Smooth muscle cell (in vitro differentiated cells): ENCODE results near the gene TRIM10. TPM values are rescaled to one million over a fixed set of nuclear protein-coding genes. Genes with fewer than 3 reads are reported as not detected.

Source experiments
- DNase-seq: peaks from one replicate; lab custom pipeline; 2025; ENCODE audit not compliant: unreplicated experiment; lab: John Stamatoyannopoulos, UW
- H2AFZ ChIP-seq: fragments of 200-600 bp; sonication (generic); 2 replicates; pipeline ENCODE4 v1.6.0; 2016; ENCODE audit warnings: antibody characterized with exemption, low read depth, mild to moderate bottlenecking
- H3F3A ChIP-seq: fragments of 200-600 bp; sonication (generic); 2 replicates; pipeline ENCODE4 v1.6.0; 2017; ENCODE audit warnings: antibody characterized with exemption, low read depth
- H3K27ac ChIP-seq: fragments of 200-600 bp; sonication (generic); 2 replicates; pipeline ENCODE4 v1.5.1; 2016; ENCODE audit warnings: low read depth, mild to moderate bottlenecking
- H3K27me3 ChIP-seq: fragments of 200-600 bp; sonication (generic); 2 replicates; pipeline ENCODE4 v1.6.1; 2016; ENCODE audit warnings: low read depth, mild to moderate bottlenecking
- H3K36me3 ChIP-seq: fragments of 200-600 bp; sonication (generic); 2 replicates; pipeline ENCODE4 v1.5.1; 2016; ENCODE audit warnings: low read depth
- H3K4me1 ChIP-seq: fragments of 200-600 bp; sonication (generic); 2 replicates; pipeline ENCODE4 v1.5.1; 2016; ENCODE audit warnings: low read depth
- H3K4me2 ChIP-seq: fragments of 200-600 bp; sonication (generic); 2 replicates; pipeline ENCODE4 v1.6.0; 2016; ENCODE audit warnings: mild to moderate bottlenecking
- H3K4me3 ChIP-seq: fragments of 200-600 bp; sonication (generic); 2 replicates; pipeline ENCODE4 v1.5.1; 2016; ENCODE audit warnings: mild to moderate bottlenecking
- H3K79me2 ChIP-seq: fragments of 200-600 bp; sonication (generic); 2 replicates; pipeline ENCODE4 v1.6.0; 2016; ENCODE audit warnings: low read depth, mild to moderate bottlenecking
- H3K9ac ChIP-seq: fragments of 200-600 bp; sonication (generic); 2 replicates; pipeline ENCODE4 v1.6.0; 2016; ENCODE audit warnings: low read depth
- H3K9me3 ChIP-seq: fragments of 200-600 bp; sonication (generic); replicated peaks from 2 replicates; pipeline ENCODE4 v1.5.1; 2016; ENCODE audit warnings: low read depth
- H4K20me1 ChIP-seq: fragments of 200-600 bp; sonication (generic); 2 replicates; pipeline ENCODE4 v1.6.0; 2016; ENCODE audit warnings: low read depth
- CTCF ChIP-seq: fragments of 200-600 bp; sonication (generic); IDR thresholded peaks from 2 replicates; pipeline ENCODE4 v1.5.1; 2017; ENCODE audit warnings: borderline replicate concordance, mild to moderate bottlenecking, antibody characterized with exemption; ENCODE audit not compliant: insufficient read depth, poor library complexity, severe bottlenecking
- WGBS: methylation state at CpG from one replicate; pipeline ENCODE4 v1.1.7; 2016; ENCODE audit warnings: low lambda C conversion rate; 5-methylcytosine and 5-hydroxymethylcytosine counted together
- polyA plus RNA-seq: library from polyadenylated mRNA; unstranded; fragments of >200 nt; fragmentation: Nextera tagmentation; extraction: Ambion mirVana; gene quantifications from 2 replicates; pipeline ENCODE4 v1.2.1, GENCODE V29; 2016
- total RNA-seq: library from RNA; depleted of rRNA; stranded (reverse); fragments of >200 nt; gene quantifications from 2 replicates; pipeline ENCODE4 v1.2.3, GENCODE V29; 2014

TRIM10 gene
- total and polyA plus RNA-seq, 2 experiments from 2014 or later: not detected

GRCh38 chr6:30185846-30186484, 25.0 kb upstream of the TRIM10 start:
- Histone ChIP-seq H3K27ac (no peak overlapping the region), H3K9me3 (no peaks in the 10 kb centered on the region), H3K9ac (no peak overlapping the region), H3K4me2 (no peak overlapping the region), H3K4me1 (no peaks in the 10 kb centered on the region), H3F3A (no peaks in the 10 kb centered on the region), H3K79me2 (no peaks in the 10 kb centered on the region), H4K20me1 (no peaks in the 10 kb centered on the region), H3K27me3 (no peaks in the 10 kb centered on the region), H2AFZ (no peak overlapping the region), H3K4me3 (no peak overlapping the region), H3K36me3 (peaks cover 11% of the 10 kb centered on the region)
- no peak for TF ChIP-seq CTCF
- 95% methylated on average over 20 of the region's 20 CpGs for WGBS
- DNase-seq: no peak

- Histone ChIP-seq H3F3A (no peaks in the 10 kb centered on the region), H3K4me1 (no peaks in the 10 kb centered on the region), H3K9ac (no peak overlapping the region), H4K20me1 (no peaks in the 10 kb centered on the region), H2AFZ (no peak overlapping the region), H3K27me3 (no peaks in the 10 kb centered on the region), H3K27ac (no peak overlapping the region), H3K4me3 (no peak overlapping the region), H3K4me2 (no peak overlapping the region), H3K36me3 (peaks cover 11% of the 10 kb centered on the region), H3K9me3 (no peaks in the 10 kb centered on the region), H3K79me2 (no peaks in the 10 kb centered on the region)
- 96% methylated on average over 5 of the region's 5 CpGs for WGBS
- no peak for TF ChIP-seq CTCF
- DNase-seq: no peak
Measured at GRCh38 chr6:30184417-30185031, 23.5 kb upstream of the TRIM10 start.

GRCh38 chr6:30180145-30180544, 19.1 kb upstream of the TRIM10 start:
- no peak for TF ChIP-seq CTCF
- 89% methylated on average over 1 of the region's 1 CpG for WGBS

GRCh38 chr6:30178837-30179236, 17.8 kb upstream of the TRIM10 start:
- no peak overlapping the region for H3K27ac ChIP-seq
- 97% methylated on average over 1 of the region's 1 CpG for WGBS
- DNase-seq: no peak
- no peaks in the 10 kb centered on the region for H3F3A ChIP-seq
- no peak for TF ChIP-seq CTCF
- no peaks in the 10 kb centered on the region for H3K36me3 ChIP-seq
- H3K4me3 ChIP-seq: no peak overlapping the region
- no peaks in the 10 kb centered on the region for H3K79me2 ChIP-seq
- no peaks in the 10 kb centered on the region for H3K9me3 ChIP-seq
- no peaks in the 10 kb centered on the region for H3K4me1 ChIP-seq
- H2AFZ ChIP-seq: no peak overlapping the region
- H3K27me3 ChIP-seq: peaks cover 41% of the 10 kb centered on the region
- H3K9ac ChIP-seq: no peak overlapping the region
- no peaks in the 10 kb centered on the region for H4K20me1 ChIP-seq
- H3K4me2 ChIP-seq: no peak overlapping the region

More at GRCh38 chr6:30180145-30180544, 19.1 kb upstream of the TRIM10 start:
- Histone ChIP-seq H3K9me3 (no peaks in the 10 kb centered on the region), H4K20me1 (no peaks in the 10 kb centered on the region), H3K4me3 (no peak overlapping the region), H3K4me1 (no peaks in the 10 kb centered on the region), H3F3A (no peaks in the 10 kb centered on the region), H3K4me2 (no peak overlapping the region), H3K36me3 (no peaks in the 10 kb centered on the region), H3K9ac (no peak overlapping the region), H3K27me3 (peaks cover 31% of the 10 kb centered on the region), H2AFZ (no peak overlapping the region), H3K27ac (no peak overlapping the region), H3K79me2 (no peaks in the 10 kb centered on the region)
- DNase-seq: no peak
